ENCODE measurements around the gene HEXB. TPM values are rescaled to one million over a fixed set of nuclear protein-coding genes. Genes with fewer than 3 reads are reported as not detected.

HEXB gene
- 214 and 245 TPM in 2 replicates for total RNA-seq
- 203 and 254 TPM in 2 replicates for polyA plus RNA-seq
- polyA plus RNA-seq (2012), result 194 and 245 TPM in 2 replicates
- polyA minus RNA-seq (ENCODE audit: low replicate concordance), result 28.0 and 30.2 TPM in 2 replicates

DNA sequence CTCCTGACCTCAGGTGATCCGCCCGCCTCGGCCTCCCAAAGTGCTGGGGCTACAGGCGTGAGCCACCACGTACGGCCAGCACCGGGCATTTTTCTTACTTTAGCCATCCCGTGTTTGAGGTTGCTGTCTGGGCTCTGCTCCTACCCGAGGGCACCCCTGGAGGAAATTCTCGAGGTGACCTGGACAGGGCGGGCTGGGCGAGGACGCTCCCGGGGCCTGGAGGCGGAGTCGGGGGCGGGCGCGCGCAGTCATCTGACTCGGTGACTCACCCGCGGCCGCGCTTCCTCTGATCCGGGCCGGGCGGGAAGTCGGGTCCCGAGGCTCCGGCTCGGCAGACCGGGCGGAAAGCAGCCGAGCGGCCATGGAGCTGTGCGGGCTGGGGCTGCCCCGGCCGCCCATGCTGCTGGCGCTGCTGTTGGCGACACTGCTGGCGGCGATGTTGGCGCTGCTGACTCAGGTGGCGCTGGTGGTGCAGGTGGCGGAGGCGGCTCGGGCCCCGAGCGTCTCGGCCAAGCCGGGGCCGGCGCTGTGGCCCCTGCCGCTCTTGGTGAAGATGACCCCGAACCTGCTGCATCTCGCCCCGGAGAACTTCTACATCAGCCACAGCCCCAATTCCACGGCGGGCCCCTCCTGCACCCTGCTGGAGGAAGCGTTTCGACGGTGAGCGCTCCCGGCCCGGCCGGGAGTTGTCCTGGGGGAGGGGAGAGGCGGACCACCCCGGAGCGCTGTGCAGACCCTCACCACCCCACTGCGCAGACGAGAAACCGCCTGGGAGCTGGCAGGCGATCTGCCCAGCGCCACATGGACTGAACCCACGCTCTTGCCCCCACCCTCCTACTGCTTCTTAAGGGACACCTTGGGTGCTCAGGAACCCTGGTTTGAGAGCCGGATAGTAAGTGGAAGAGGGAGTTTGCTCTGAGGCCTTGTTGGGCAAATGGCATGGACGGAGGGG, at the start of gene HEXB:
HEXB (plus strand) TSS at position 334 of the 952 bp plus-strand sequence; CDS start at position 362, 28 bp downstream.
- H4K20me1 ChIP-seq (ENCODE audit: control insufficient read depth, extremely low read depth, insufficient read depth, low read length), result no peaks in the 10 kb centered on the region
- peak within 1 kb of the TSS; percentile 87 for H2AFZ ChIP-seq (ENCODE audit: low read length)
- H3K4me2 ChIP-seq (ENCODE audit: extremely low read depth, insufficient read depth, low read length), result peak within 1 kb of the TSS; percentile 90
- peaks cover 17% of the 10 kb centered on the region for H3K4me1 ChIP-seq (ENCODE audit: control insufficient read depth, extremely low read depth, insufficient read depth, low read length)
- H3K9ac ChIP-seq (ENCODE audit: insufficient read depth, low read length), result peak within 1 kb of the TSS; percentile 91
- H3K27ac ChIP-seq (ENCODE audit: insufficient read depth, low read length), result peak within 1 kb of the TSS; percentile 88
- peak; percentile 76 to 80 for DNase-seq (ENCODE audit: low read depth in 2 of 2)
- peaks cover 2% of the 10 kb centered on the region for H3K36me3 ChIP-seq (ENCODE audit: control insufficient read depth, insufficient read depth, low read length)
- H3K4me3 ChIP-seq (replicated peaks in 1 of 4; ENCODE audit: control extremely low read depth in 1 of 4, insufficient read depth in 1 of 4, low read depth in 3 of 4, low read length in 4 of 4), result peak within 1 kb of the TSS; percentile 87 to 98 (median 95)
- TF ChIP-seq, protein P1, sequence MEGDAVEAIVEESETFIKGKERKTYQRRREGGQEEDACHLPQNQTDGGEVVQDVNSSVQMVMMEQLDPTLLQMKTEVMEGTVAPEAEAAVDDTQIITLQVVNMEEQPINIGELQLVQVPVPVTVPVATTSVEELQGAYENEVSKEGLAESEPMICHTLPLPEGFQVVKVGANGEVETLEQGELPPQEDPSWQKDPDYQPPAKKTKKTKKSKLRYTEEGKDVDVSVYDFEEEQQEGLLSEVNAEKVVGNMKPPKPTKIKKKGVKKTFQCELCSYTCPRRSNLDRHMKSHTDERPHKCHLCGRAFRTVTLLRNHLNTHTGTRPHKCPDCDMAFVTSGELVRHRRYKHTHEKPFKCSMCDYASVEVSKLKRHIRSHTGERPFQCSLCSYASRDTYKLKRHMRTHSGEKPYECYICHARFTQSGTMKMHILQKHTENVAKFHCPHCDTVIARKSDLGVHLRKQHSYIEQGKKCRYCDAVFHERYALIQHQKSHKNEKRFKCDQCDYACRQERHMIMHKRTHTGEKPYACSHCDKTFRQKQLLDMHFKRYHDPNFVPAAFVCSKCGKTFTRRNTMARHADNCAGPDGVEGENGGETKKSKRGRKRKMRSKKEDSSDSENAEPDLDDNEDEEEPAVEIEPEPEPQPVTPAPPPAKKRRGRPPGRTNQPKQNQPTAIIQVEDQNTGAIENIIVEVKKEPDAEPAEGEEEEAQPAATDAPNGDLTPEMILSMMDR (conservative IDR thresholded peaks at IDR 0.05 in 1 of 2, IDR thresholded peaks at IDR 0.05 in 1 of 2; ENCODE audit: low read depth in 1 of 2, low read length in 2 of 2), result peak in 1 of 2 donors; percentile 11
- no peak for TF ChIP-seq EZH2 (IDR thresholded peaks at IDR 0.05; ENCODE audit: low read length, missing control alignments)
- H3K9me3 ChIP-seq (ENCODE audit: control insufficient read depth, insufficient read depth, low read depth, low read length), result no peaks in the 10 kb centered on the region
- H3K79me2 ChIP-seq (ENCODE audit: control insufficient read depth, insufficient read depth, low read length), result peaks cover 35% of the 10 kb centered on the region
- no peaks in the 10 kb centered on the region for H3K27me3 ChIP-seq (ENCODE audit: control insufficient read depth, insufficient read depth, low read length)

DNA sequence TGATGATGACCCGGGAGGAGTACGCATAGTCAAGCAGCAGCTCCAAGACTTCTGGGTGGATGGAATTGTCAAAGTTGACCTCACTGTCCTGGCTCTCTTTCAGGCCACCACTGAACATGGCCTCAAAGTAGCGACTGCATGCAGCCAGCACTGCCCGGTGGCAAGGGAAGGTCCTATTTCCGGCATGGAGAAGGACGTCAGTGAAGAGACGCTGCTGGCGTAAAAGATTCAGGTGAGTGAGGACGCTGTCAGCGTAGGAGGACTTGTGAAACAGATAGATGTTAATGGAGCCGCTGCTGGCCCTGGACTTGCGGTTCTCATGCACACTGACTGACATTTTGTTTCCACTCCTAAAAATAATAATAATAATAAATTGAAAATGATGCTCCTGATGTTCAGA, 48.9 kb upstream of the HEXB start:
- Histone ChIP-seq H3K9me3 (ENCODE audit: control insufficient read depth, insufficient read depth, low read depth, low read length) (no peaks in the 10 kb centered on the region), H3K4me3 (replicated peaks in 1 of 4; ENCODE audit: control extremely low read depth in 1 of 4, insufficient read depth in 1 of 4, low read depth in 3 of 4, low read length in 4 of 4) (no peak overlapping the region), H3K79me2 (ENCODE audit: control insufficient read depth, insufficient read depth, low read length) (peaks cover 57% of the 10 kb centered on the region), H3K27me3 (ENCODE audit: control insufficient read depth, insufficient read depth, low read length) (no peaks in the 10 kb centered on the region), H4K20me1 (ENCODE audit: control insufficient read depth, extremely low read depth, insufficient read depth, low read length) (no peaks in the 10 kb centered on the region), H3K36me3 (ENCODE audit: control insufficient read depth, insufficient read depth, low read length) (peaks cover 5% of the 10 kb centered on the region), H3K4me2 (ENCODE audit: extremely low read depth, insufficient read depth, low read length) (no peak overlapping the region), H2AFZ (ENCODE audit: low read length) (no peak overlapping the region), H3K27ac (ENCODE audit: insufficient read depth, low read length) (no peak overlapping the region), H3K9ac (ENCODE audit: insufficient read depth, low read length) (no peak overlapping the region), H3K4me1 (ENCODE audit: control insufficient read depth, extremely low read depth, insufficient read depth, low read length) (peaks cover 30% of the 10 kb centered on the region)
- no peak for TF ChIP-seq EZH2 (IDR thresholded peaks at IDR 0.05; ENCODE audit: low read length, missing control alignments)
- TF ChIP-seq, protein P1 (conservative IDR thresholded peaks at IDR 0.05 in 1 of 2, IDR thresholded peaks at IDR 0.05 in 1 of 2; ENCODE audit: low read depth in 1 of 2, low read length in 2 of 2), result no peak
- DNase-seq (ENCODE audit: low read depth in 2 of 2), result no peak

DNA sequence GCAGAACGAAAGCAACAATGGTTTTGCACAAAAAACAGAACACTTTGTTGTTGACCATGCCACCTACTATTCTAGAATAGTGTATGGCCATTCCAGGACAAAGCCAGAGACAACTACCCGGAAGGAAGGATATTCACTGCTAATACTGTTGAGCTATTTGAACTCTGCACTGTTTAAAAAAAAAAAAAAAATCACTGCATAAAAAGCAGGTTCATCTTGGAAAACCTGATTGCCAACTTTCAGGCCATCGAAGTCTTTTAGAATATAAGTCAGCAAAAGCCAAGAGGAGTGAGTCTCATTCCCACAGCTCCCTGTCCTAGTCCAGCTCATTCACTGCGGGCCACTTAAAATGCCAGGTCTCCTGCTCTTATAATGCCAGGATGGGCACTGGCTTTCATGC, 48.5 kb upstream of the HEXB start:
- peaks cover 27% of the 10 kb centered on the region for H3K4me1 ChIP-seq (ENCODE audit: control insufficient read depth, extremely low read depth, insufficient read depth, low read length)

More for the DNA sequence above, 48.5 kb upstream of the HEXB start:
- Histone ChIP-seq H3K4me2 (ENCODE audit: extremely low read depth, insufficient read depth, low read length) (peak overlapping the region; percentile 29), H2AFZ (ENCODE audit: low read length) (no peak overlapping the region), H3K9me3 (ENCODE audit: control insufficient read depth, insufficient read depth, low read depth, low read length) (no peaks in the 10 kb centered on the region), H3K4me3 (replicated peaks in 1 of 4; ENCODE audit: control extremely low read depth in 1 of 4, insufficient read depth in 1 of 4, low read depth in 3 of 4, low read length in 4 of 4) (no peak overlapping the region), H3K27me3 (ENCODE audit: control insufficient read depth, insufficient read depth, low read length) (no peaks in the 10 kb centered on the region), H3K79me2 (ENCODE audit: control insufficient read depth, insufficient read depth, low read length) (peaks cover 57% of the 10 kb centered on the region), H3K9ac (ENCODE audit: insufficient read depth, low read length) (no peak overlapping the region), H3K27ac (ENCODE audit: insufficient read depth, low read length) (no peak overlapping the region), H4K20me1 (ENCODE audit: control insufficient read depth, extremely low read depth, insufficient read depth, low read length) (no peaks in the 10 kb centered on the region), H3K36me3 (ENCODE audit: control insufficient read depth, insufficient read depth, low read length) (peaks cover 5% of the 10 kb centered on the region)
- no peak for DNase-seq (ENCODE audit: low read depth in 2 of 2)
- no peak for TF ChIP-seq EZH2 (IDR thresholded peaks at IDR 0.05; ENCODE audit: low read length, missing control alignments)
- TF ChIP-seq, protein P1 (conservative IDR thresholded peaks at IDR 0.05 in 1 of 2, IDR thresholded peaks at IDR 0.05 in 1 of 2; ENCODE audit: low read depth in 1 of 2, low read length in 2 of 2), result no peak
